ENCODE results near the gene C5orf63. TPM values are rescaled to one million over a fixed set of nuclear protein-coding genes. Genes with fewer than 3 reads are reported as not detected.

Gene C5orf63
- total and polyA plus RNA-seq, 10 of the 15 experiments (the other 5 are each of a cell fraction or from before 2014, with no cell fraction given) = 8.7 to 54.3 (median 11.9) TPM

- TF ChIP-seq POLR2AphosphoS2 (IDR thresholded peaks at IDR 0.05; ENCODE audit: low read depth, low read length) = no peak
- TF ChIP-seq, protein P1, sequence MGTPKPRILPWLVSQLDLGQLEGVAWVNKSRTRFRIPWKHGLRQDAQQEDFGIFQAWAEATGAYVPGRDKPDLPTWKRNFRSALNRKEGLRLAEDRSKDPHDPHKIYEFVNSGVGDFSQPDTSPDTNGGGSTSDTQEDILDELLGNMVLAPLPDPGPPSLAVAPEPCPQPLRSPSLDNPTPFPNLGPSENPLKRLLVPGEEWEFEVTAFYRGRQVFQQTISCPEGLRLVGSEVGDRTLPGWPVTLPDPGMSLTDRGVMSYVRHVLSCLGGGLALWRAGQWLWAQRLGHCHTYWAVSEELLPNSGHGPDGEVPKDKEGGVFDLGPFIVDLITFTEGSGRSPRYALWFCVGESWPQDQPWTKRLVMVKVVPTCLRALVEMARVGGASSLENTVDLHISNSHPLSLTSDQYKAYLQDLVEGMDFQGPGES (IDR thresholded peaks at IDR 0.05) = no peak
- no peak for TF ChIP-seq NFXL1 (IDR thresholded peaks at IDR 0.05; ENCODE audit: borderline replicate concordance)
Measured at GRCh38 chr5:127014573-127014972, 58.7 kb downstream of the C5orf63 start (continued).

DNA sequence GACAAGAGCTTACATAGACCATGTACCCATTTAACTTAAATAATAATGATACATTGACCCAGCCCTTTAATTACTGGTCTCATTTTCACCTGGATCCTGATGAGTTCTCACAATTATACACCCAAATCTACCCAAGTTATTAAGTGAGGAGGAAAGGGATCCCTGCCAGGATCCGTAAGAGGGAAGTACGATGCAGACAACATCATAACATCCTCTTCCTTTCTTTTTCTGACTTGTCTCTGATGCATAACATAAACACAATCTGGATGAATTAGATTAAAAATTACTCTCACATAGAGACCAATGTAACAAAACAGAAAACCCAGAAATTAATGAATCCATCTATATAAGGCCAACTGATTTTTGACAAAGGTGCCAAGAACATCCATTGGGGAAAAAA is 59.9 kb downstream of the C5orf63 start:
- POLR2A ChIA-PET = interaction anchor here (0.6 to 6.7 kb wide), 7 partner anchors 9 to 235 kb away, joined by 3 to 114 read pairs (median 5); no protein-coding TSS in a partner anchor

More for the DNA sequence above, 59.9 kb downstream of the C5orf63 start:
- H4K20me1 ChIP-seq (ENCODE audit: control insufficient read depth, insufficient read depth) = no peaks in the 10 kb centered on the region
- DNase-seq (ENCODE audit: low read depth, low spot score) (no peak), ATAC-seq (no peak), FAIRE-seq (peak; percentile 31)
- in situ Hi-C loops (cut with MboI) = no loop called here
- no peaks in the 10 kb centered on the region for H3K36me3 ChIP-seq (ENCODE audit: control insufficient read depth in 2 of 2, insufficient read depth in 2 of 2, low read length in 1 of 2)
- RAD21 ChIA-PET (ENCODE audit: unreplicated experiment) = interaction anchor here (0.9 to 6.7 kb wide), 8 partner anchors 9 to 236 kb away, joined by 3 to 107 read pairs (median 6); partner anchors contain the start of gene LMNB1
- intact Hi-C loops (cut with micrococcal nuclease; ENCODE audit: unreplicated experiment) = loop anchor here (2.0 to 5.0 kb wide), 3 partner anchors 49 to 571 kb away; partner anchors contain the start of gene LMNB1
- H3K27ac ChIP-seq (ENCODE audit: control insufficient read depth, insufficient read depth) = no peak overlapping the region
- no peaks in the 10 kb centered on the region for H3K27me3 ChIP-seq (replicated peaks in 1 of 2; ENCODE audit: control insufficient read depth in 2 of 2, insufficient read depth in 2 of 2, low read length in 1 of 2)
- H3K4me1 ChIP-seq (ENCODE audit: control insufficient read depth, insufficient read depth, low read length) = peaks cover 25% of the 10 kb centered on the region
- WGBS (ENCODE audit: insufficient coverage, insufficient replicate concordance, low lambda C conversion rate, missing lambda C conversion rate) = 76% methylated on average over 2 of the region's 2 CpGs
- no peak for TF ChIP-seq POLR2AphosphoS2 (IDR thresholded peaks at IDR 0.05; ENCODE audit: low read depth, low read length)
- H3K9me3 ChIP-seq (replicated peaks; ENCODE audit: control insufficient read depth, insufficient read depth, low read length) = peaks cover 1% of the 10 kb centered on the region; the same call in 2 of the 3 replicates
- SMC1A ChIA-PET (ENCODE audit: uncharacterized antibody, unreplicated experiment) = interaction anchor here (0.7 to 8.3 kb wide), 10 partner anchors 8 to 336 kb away, joined by 3 to 156 read pairs (median 4); partner anchors contain the start of gene MARCHF3
- H3K4me2 ChIP-seq (ENCODE audit: control insufficient read depth, insufficient read depth) = no peak overlapping the region
- H3K9ac ChIP-seq (ENCODE audit: control insufficient read depth, insufficient read depth, low read length) = no peak overlapping the region
- no peak overlapping the region for H3K4me3 ChIP-seq
- CTCF ChIA-PET = interaction anchor here (0.6 to 4.0 kb wide), 6 partner anchors 12 to 48 kb away, joined by 3 to 25 read pairs (median 4); no protein-coding TSS in a partner anchor
- H3K79me2 ChIP-seq (ENCODE audit: control insufficient read depth, insufficient read depth, low read length) = no peaks in the 10 kb centered on the region; the same call in 1 of the 2 replicates
- BruUV-seq (replicated peaks) = no TSS peak
- no peak overlapping the region for H2AFZ ChIP-seq (ENCODE audit: control insufficient read depth, low read depth, low read length)

Measured in GM12878 (cell line).